ENCODE data around the gene CDH18.

CDH18 gene

DNA sequence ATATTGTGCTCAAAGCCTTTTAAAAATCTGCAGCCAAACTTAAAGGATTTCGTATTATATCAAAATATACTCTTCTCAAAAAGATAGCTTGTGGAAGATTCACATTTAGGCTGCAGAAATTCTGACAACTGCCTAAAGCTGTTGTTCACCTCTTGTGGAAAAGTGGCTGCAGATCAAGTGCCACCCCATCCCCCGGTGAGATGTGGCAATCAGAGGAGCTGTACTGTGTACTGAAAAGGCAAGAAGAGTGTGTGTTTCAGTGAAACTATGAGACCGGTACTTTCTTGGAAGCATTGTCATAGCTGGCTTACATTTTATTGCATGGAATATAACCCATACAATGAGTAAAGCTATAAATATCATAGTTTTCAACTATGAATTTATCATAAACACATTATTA lies 64.3 kb downstream of the CDH18 start:
- H3K9me3 ChIP-seq (ENCODE audit: low read length): no peaks in the 10 kb centered on the region
- H3K27me3 ChIP-seq (ENCODE audit: insufficient read depth, low read length): no peaks in the 10 kb centered on the region
- TF ChIP-seq EZH2 (IDR thresholded peaks at IDR 0.05; ENCODE audit: borderline replicate concordance, low read length): no peak
- TF ChIP-seq, protein P1, sequence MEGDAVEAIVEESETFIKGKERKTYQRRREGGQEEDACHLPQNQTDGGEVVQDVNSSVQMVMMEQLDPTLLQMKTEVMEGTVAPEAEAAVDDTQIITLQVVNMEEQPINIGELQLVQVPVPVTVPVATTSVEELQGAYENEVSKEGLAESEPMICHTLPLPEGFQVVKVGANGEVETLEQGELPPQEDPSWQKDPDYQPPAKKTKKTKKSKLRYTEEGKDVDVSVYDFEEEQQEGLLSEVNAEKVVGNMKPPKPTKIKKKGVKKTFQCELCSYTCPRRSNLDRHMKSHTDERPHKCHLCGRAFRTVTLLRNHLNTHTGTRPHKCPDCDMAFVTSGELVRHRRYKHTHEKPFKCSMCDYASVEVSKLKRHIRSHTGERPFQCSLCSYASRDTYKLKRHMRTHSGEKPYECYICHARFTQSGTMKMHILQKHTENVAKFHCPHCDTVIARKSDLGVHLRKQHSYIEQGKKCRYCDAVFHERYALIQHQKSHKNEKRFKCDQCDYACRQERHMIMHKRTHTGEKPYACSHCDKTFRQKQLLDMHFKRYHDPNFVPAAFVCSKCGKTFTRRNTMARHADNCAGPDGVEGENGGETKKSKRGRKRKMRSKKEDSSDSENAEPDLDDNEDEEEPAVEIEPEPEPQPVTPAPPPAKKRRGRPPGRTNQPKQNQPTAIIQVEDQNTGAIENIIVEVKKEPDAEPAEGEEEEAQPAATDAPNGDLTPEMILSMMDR (IDR thresholded peaks at IDR 0.05; ENCODE audit: low read length): no peak
- no peaks in the 10 kb centered on the region for H3K4me1 ChIP-seq (ENCODE audit: insufficient read depth, low read length, severe bottlenecking)
- no peaks in the 10 kb centered on the region for H3K36me3 ChIP-seq (ENCODE audit: insufficient read depth, low read length)
- H4K20me1 ChIP-seq (ENCODE audit: insufficient read depth, low read length): no peaks in the 10 kb centered on the region
- H3K27ac ChIP-seq (ENCODE audit: low read depth, low read length, poor library complexity, severe bottlenecking): no peak overlapping the region
- no peak overlapping the region for H3K4me3 ChIP-seq (ENCODE audit: low read depth, low read length, poor library complexity, severe bottlenecking)
- H3K79me2 ChIP-seq (ENCODE audit: insufficient read depth, low read length): no peaks in the 10 kb centered on the region
- H3K9me2 ChIP-seq (ENCODE audit: low read depth, low read length): no peaks in the 10 kb centered on the region
- no peak overlapping the region for H3K4me2 ChIP-seq (ENCODE audit: low read length)
- no peaks in the 10 kb centered on the region for H3F3A ChIP-seq (ENCODE audit: insufficient read depth, low read length)
- no peak overlapping the region for H2AFZ ChIP-seq (ENCODE audit: low read length)
- no peak overlapping the region for H3K9ac ChIP-seq (ENCODE audit: low read length)

DNA sequence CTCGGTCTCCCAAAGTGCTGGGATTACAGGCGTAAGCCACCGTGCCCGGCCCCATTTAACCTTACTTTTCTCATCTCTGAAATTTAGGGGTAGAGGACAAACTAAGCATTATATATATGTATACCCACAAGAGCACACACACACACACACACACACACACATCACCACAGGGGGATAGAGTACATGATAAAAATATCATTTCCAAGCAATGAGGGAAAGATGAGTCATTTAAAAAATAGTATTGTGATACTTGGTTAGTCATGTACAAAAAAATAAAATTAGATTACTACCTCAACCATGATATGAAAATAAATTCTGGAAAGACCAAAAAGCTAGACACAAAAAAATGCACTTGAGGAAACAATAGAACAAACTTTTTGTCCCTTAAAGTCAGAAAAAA lies 67.2 kb downstream of the CDH18 start:
- no peaks in the 10 kb centered on the region for H3K9me3 ChIP-seq (ENCODE audit: low read length)
- no peak overlapping the region for H2AFZ ChIP-seq (ENCODE audit: low read length)
- no peaks in the 10 kb centered on the region for H3K79me2 ChIP-seq (ENCODE audit: insufficient read depth, low read length)
- H3F3A ChIP-seq (ENCODE audit: insufficient read depth, low read length): no peaks in the 10 kb centered on the region
- H3K4me3 ChIP-seq (ENCODE audit: low read depth, low read length, poor library complexity, severe bottlenecking): no peak overlapping the region
- no peak overlapping the region for H3K27ac ChIP-seq (ENCODE audit: low read depth, low read length, poor library complexity, severe bottlenecking)
- H3K9me2 ChIP-seq (ENCODE audit: low read depth, low read length): no peaks in the 10 kb centered on the region
- H3K36me3 ChIP-seq (ENCODE audit: insufficient read depth, low read length): no peaks in the 10 kb centered on the region
- no peaks in the 10 kb centered on the region for H3K27me3 ChIP-seq (ENCODE audit: insufficient read depth, low read length)
- no peaks in the 10 kb centered on the region for H4K20me1 ChIP-seq (ENCODE audit: insufficient read depth, low read length)
- no peaks in the 10 kb centered on the region for H3K4me1 ChIP-seq (ENCODE audit: insufficient read depth, low read length, severe bottlenecking)
- TF ChIP-seq EZH2 (IDR thresholded peaks at IDR 0.05; ENCODE audit: borderline replicate concordance, low read length): no peak
- TF ChIP-seq, protein P1 (IDR thresholded peaks at IDR 0.05; ENCODE audit: low read length): no peak
- H3K9ac ChIP-seq (ENCODE audit: low read length): no peak overlapping the region
- H3K4me2 ChIP-seq (ENCODE audit: low read length): no peak overlapping the region

GRCh38 chr5:19918780-19919179 lies 69.2 kb downstream of the CDH18 start:
- TF ChIP-seq, protein P1 (IDR thresholded peaks at IDR 0.05; ENCODE audit: low read length): no peak
- no peak for TF ChIP-seq EZH2 (IDR thresholded peaks at IDR 0.05; ENCODE audit: borderline replicate concordance, low read length)
- no peak overlapping the region for H3K9ac ChIP-seq (ENCODE audit: low read length)
- no peaks in the 10 kb centered on the region for H3F3A ChIP-seq (ENCODE audit: insufficient read depth, low read length)
- H3K27ac ChIP-seq (ENCODE audit: low read depth, low read length, poor library complexity, severe bottlenecking): no peak overlapping the region
- no peaks in the 10 kb centered on the region for H3K36me3 ChIP-seq (ENCODE audit: insufficient read depth, low read length)
- no peaks in the 10 kb centered on the region for H3K4me1 ChIP-seq (ENCODE audit: insufficient read depth, low read length, severe bottlenecking)
- H3K4me2 ChIP-seq (ENCODE audit: low read length): no peak overlapping the region
- no peaks in the 10 kb centered on the region for H3K79me2 ChIP-seq (ENCODE audit: insufficient read depth, low read length)
- H3K9me2 ChIP-seq (ENCODE audit: low read depth, low read length): no peaks in the 10 kb centered on the region
- H2AFZ ChIP-seq (ENCODE audit: low read length): no peak overlapping the region
- no peaks in the 10 kb centered on the region for H4K20me1 ChIP-seq (ENCODE audit: insufficient read depth, low read length)
- H3K27me3 ChIP-seq (ENCODE audit: insufficient read depth, low read length): no peaks in the 10 kb centered on the region
- H3K4me3 ChIP-seq (ENCODE audit: low read depth, low read length, poor library complexity, severe bottlenecking): no peak overlapping the region
- no peaks in the 10 kb centered on the region for H3K9me3 ChIP-seq (ENCODE audit: low read length)

Data from OCI-LY1 (cell line).